ENCODE data around the gene CCDC146.

CCDC146 gene

DNA sequence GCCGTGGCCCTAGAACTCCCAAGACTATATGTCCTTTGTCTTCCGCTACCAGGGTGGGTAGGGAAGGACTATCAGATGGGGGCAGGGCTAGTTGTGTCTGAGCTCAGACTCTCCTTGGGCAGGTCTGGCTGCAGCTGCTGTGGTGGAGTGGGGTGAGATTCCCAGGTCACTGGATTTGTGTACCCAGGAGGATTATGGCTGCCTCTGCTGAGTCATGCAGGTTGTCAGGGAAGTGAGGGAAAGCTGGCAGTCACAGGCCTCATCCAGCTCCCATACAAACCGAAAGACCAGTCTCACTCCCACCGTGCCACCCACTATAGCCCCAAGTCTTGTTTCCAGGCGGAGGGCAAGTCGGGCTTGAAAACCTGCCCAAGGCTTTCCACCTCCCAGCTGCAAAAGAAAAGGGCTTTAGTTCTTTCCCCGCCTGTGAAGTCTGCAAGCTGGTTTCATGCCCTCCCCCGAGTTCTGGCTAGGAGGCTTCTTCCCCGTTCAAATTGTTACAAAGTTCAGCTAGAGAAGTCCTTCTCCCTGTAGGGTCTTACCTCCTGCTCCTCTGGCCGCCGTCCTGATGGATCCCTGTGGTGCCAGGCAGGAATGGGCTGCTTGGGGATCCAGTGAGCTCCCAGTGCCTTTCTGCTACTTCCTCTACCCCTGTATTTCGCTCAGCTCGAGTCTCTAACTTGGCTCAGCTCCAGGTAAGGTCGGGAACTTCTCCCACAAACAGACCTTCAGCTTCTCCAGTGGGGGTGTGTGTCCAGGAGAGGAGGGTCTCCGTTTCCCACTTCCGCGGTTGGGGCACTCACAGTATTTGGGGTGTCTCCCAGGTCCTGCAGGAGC is 184.0 kb downstream of the CCDC146 start:
- no peak overlapping the region for H3K4me3 ChIP-seq (ENCODE audit: low read depth, low read length)
- in situ Hi-C loops (cut with HindIII; ENCODE audit: low sequenced_read_pairs) = no loop called here
- TF ChIP-seq, protein P1, sequence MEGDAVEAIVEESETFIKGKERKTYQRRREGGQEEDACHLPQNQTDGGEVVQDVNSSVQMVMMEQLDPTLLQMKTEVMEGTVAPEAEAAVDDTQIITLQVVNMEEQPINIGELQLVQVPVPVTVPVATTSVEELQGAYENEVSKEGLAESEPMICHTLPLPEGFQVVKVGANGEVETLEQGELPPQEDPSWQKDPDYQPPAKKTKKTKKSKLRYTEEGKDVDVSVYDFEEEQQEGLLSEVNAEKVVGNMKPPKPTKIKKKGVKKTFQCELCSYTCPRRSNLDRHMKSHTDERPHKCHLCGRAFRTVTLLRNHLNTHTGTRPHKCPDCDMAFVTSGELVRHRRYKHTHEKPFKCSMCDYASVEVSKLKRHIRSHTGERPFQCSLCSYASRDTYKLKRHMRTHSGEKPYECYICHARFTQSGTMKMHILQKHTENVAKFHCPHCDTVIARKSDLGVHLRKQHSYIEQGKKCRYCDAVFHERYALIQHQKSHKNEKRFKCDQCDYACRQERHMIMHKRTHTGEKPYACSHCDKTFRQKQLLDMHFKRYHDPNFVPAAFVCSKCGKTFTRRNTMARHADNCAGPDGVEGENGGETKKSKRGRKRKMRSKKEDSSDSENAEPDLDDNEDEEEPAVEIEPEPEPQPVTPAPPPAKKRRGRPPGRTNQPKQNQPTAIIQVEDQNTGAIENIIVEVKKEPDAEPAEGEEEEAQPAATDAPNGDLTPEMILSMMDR (IDR thresholded peaks at IDR 0.05; ENCODE audit: low read depth, low read length) = no peak
- no peak for DNase-seq (ENCODE audit: low read depth, low spot score)

DNA sequence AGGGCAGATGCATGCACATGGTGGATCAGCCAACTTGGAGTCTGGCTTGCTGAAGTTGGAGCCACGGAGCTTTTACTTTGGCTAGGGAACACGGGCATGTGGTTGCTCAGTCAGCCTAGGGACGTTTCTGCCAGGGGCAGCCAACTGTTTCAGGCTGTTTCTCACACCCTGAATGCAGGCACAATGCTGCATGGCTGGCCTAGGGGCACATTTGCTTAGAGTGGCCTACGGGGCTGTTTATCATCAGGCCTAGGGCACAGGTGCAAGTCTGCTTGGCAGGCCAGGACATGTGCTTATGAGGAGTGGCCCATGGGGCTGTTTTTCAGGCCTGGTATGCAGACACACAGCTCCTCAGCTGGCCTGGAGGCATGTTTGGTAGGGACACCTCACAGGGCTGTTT is 186.4 kb downstream of the CCDC146 start:
- in situ Hi-C loops (cut with HindIII; ENCODE audit: low sequenced_read_pairs) = no loop called here
- DNase-seq (ENCODE audit: low read depth, low spot score) = no peak
- no peak overlapping the region for H3K4me3 ChIP-seq (ENCODE audit: low read depth, low read length)
- TF ChIP-seq, protein P1 (IDR thresholded peaks at IDR 0.05; ENCODE audit: low read depth, low read length) = no peak

DNA sequence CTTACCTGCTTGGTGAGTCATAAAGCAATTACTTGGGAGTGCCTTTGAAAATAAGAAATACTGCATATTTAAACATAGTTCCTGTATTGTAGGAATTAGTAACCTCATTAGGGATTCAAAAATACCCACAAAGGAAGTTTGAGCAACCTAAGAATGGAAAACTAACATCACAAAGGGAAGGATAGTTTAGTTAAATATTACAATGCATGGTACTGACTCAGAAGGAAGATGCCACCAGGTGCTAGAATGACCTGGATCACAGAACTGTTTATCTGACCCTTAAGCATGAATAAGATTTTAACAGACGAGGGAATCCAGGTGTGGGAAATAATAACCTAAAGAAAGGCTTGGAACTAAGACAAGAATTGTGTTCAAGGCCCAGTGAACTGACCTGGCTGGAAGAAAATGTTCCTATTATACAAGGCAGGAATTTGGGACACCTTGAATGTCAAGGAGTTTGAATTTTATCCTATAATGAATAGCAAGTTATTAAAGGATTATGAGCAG is 187.4 kb downstream of the CCDC146 start:
- TF ChIP-seq, protein P1 (IDR thresholded peaks at IDR 0.05; ENCODE audit: low read depth, low read length) = no peak
- in situ Hi-C loops (cut with HindIII; ENCODE audit: low sequenced_read_pairs) = no loop called here
- H3K4me3 ChIP-seq (ENCODE audit: low read depth, low read length) = no peak overlapping the region
- DNase-seq (ENCODE audit: low read depth, low spot score) = no peak

DNA sequence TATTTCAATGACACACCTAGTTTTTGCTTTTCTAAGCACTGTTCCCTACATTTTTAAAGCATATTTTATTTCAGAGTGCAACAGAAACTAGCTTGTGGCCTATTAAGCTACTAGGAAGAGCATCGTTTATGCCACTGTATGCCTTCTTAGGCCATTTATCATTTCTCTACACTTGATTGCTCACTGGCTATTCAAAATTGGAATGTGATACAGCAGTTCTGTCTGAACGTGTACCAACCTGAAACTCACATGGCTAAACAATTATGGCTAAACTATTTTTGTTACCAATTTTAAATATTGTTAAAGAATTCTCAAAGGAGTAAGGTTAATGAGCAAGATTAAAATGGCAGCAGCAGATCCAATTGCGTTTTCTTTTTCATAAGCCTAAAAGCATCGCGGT is 188.6 kb downstream of the CCDC146 start:
- DNase-seq (ENCODE audit: low read depth, low spot score) = no peak
- TF ChIP-seq, protein P1 (IDR thresholded peaks at IDR 0.05; ENCODE audit: low read depth, low read length) = no peak
- H3K4me3 ChIP-seq (ENCODE audit: low read depth, low read length) = no peak overlapping the region
- in situ Hi-C loops (cut with HindIII; ENCODE audit: low sequenced_read_pairs) = no loop called here

DNA sequence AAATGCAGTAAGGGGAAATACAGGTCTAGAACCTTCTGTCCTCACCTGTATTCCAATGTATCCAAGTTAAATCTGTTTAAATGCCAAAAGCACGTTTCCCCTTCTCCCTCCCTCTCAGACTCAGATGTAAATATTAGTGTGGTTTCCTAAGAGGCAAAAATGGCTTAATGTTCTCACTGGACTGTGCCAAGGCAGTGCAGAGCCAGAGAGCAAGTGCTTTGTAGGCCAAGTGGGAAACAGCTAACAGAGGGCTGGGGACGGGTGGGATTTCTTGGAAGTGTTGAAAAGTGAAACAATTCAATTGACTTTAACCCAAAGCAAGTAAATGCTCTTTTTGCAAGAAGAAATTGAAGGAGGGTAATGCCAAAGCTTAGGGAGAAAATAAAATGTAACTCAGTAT is 190.7 kb downstream of the CCDC146 start:
- in situ Hi-C loops (cut with HindIII; ENCODE audit: low sequenced_read_pairs) = no loop called here
- TF ChIP-seq, protein P1 (IDR thresholded peaks at IDR 0.05; ENCODE audit: low read depth, low read length) = no peak
- no peak overlapping the region for H3K4me3 ChIP-seq (ENCODE audit: low read depth, low read length)
- no peak for DNase-seq (ENCODE audit: low read depth, low spot score)

DNA sequence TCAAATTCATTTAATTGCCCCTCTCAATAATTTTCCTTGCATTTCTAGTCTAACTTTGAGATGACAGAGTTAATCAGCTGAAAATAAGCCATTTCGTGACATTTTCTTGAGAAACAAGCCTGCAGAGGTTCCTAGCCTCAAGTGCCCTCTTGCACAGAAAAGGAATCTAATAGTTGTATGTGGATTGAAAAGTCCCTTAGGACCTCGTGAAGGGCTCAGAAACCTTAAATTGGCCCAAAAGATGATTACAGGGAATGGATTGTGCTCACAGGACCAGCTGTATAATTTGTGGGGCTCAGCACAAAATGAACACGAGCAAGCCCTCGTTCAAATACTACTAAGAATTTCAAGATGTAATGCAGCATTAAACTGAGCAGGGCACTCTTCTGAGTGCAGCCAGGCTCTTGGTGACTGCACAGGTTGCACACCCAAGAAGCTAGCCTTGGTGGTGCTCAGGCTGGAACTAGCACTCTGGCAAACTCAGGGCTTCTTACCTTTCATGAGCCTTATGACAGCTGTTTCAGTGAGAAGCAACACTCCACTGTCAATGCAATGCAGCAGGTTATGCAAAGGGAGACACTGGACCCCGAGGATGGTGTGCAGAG is 191.6 kb downstream of the CCDC146 start:
- TF ChIP-seq, protein P1 (IDR thresholded peaks at IDR 0.05; ENCODE audit: low read depth, low read length) = no peak
- in situ Hi-C loops (cut with HindIII; ENCODE audit: low sequenced_read_pairs) = no loop called here
- no peak overlapping the region for H3K4me3 ChIP-seq (ENCODE audit: low read depth, low read length)
- DNase-seq (ENCODE audit: low read depth, low spot score) = no peak
